ENCODE measurements around the gene CARMIL1. TPM values are rescaled to one million over a fixed set of nuclear protein-coding genes. Genes with fewer than 3 reads are reported as not detected.

Gene CARMIL1
- total RNA-seq, 1 donor from 2014 or later = 19.6 TPM

- Histone ChIP-seq H3K36me3 (no peaks in the 10 kb centered on the region), H3K9me3 (no peaks in the 10 kb centered on the region), H3K27ac (no peak overlapping the region), H3K27me3 (no peaks in the 10 kb centered on the region), H3K4me1 (peaks cover 30% of the 10 kb centered on the region), H3K4me3 (no peak overlapping the region)
- TF ChIP-seq POLR2AphosphoS5 (IDR thresholded peaks at IDR 0.05; ENCODE audit: insufficient read depth in 1 of 2, low read depth in 1 of 2) (no peak), POLR2A (IDR thresholded peaks at IDR 0.05) (no peak), CTCF (IDR thresholded peaks at IDR 0.05) (no peak)
- intact Hi-C loops (cut with DNase I) = no loop called here
- DNase-seq (ENCODE audit: extremely low spot score in 2 of 2) = no peak
These were observed 71.4 kb downstream of the CARMIL1 start for GRCh38 chr6:25350573-25350972.

GRCh38 chr6:25351485-25351884, 72.3 kb downstream of the CARMIL1 start:
- TF ChIP-seq POLR2AphosphoS5 (IDR thresholded peaks at IDR 0.05; ENCODE audit: insufficient read depth in 1 of 2, low read depth in 1 of 2) (no peak), CTCF (IDR thresholded peaks at IDR 0.05) (no peak), POLR2A (IDR thresholded peaks at IDR 0.05) (no peak)
- H3K9me3 ChIP-seq = no peaks in the 10 kb centered on the region
- H3K4me1 ChIP-seq = peaks cover 30% of the 10 kb centered on the region
- no peak overlapping the region for H3K4me3 ChIP-seq
- H3K27me3 ChIP-seq = no peaks in the 10 kb centered on the region
- H3K27ac ChIP-seq = no peak overlapping the region
- DNase-seq (ENCODE audit: extremely low spot score in 2 of 2) = no peak
- intact Hi-C loops (cut with DNase I) = no loop called here
- no peaks in the 10 kb centered on the region for H3K36me3 ChIP-seq

GRCh38 chr6:25352285-25352684, 73.1 kb downstream of the CARMIL1 start:
- H3K4me3 ChIP-seq = no peak overlapping the region
- H3K4me1 ChIP-seq = peaks cover 30% of the 10 kb centered on the region
- H3K27ac ChIP-seq = no peak overlapping the region
- DNase-seq (ENCODE audit: extremely low spot score in 2 of 2) = no peak
- intact Hi-C loops (cut with DNase I) = no loop called here
- no peaks in the 10 kb centered on the region for H3K27me3 ChIP-seq
- no peaks in the 10 kb centered on the region for H3K9me3 ChIP-seq
- H3K36me3 ChIP-seq = no peaks in the 10 kb centered on the region
- TF ChIP-seq POLR2A (IDR thresholded peaks at IDR 0.05) (no peak), CTCF (IDR thresholded peaks at IDR 0.05) (no peak), POLR2AphosphoS5 (IDR thresholded peaks at IDR 0.05; ENCODE audit: insufficient read depth in 1 of 2, low read depth in 1 of 2) (no peak)

GRCh38 chr6:25354078-25354932, 75.1 kb downstream of the CARMIL1 start:
- DNase-seq (ENCODE audit: extremely low spot score in 2 of 2) = no peak
- no peak overlapping the region for H3K27ac ChIP-seq
- H3K36me3 ChIP-seq = no peaks in the 10 kb centered on the region
- H3K27me3 ChIP-seq = no peaks in the 10 kb centered on the region
- intact Hi-C loops (cut with DNase I) = no loop called here
- no peak for TF ChIP-seq CTCF (IDR thresholded peaks at IDR 0.05)
- H3K4me3 ChIP-seq = no peak overlapping the region
- no peaks in the 10 kb centered on the region for H3K9me3 ChIP-seq
- H3K4me1 ChIP-seq = peaks cover 33% of the 10 kb centered on the region

GRCh38 chr6:25359191-25359861, 80.2 kb downstream of the CARMIL1 start:
- H3K4me3 ChIP-seq = peak overlapping the region in 1 of 2 donors; percentile 15
- no peak for DNase-seq (ENCODE audit: extremely low spot score in 2 of 2)
- intact Hi-C loops (cut with DNase I) = no loop called here
- H3K27me3 ChIP-seq = no peaks in the 10 kb centered on the region
- peak overlapping the region; percentile 64 for H3K27ac ChIP-seq
- H3K4me1 ChIP-seq = peaks cover 18% of the 10 kb centered on the region
- no peaks in the 10 kb centered on the region for H3K36me3 ChIP-seq
- no peaks in the 10 kb centered on the region for H3K9me3 ChIP-seq
- TF ChIP-seq POLR2AphosphoS5 (IDR thresholded peaks at IDR 0.05; ENCODE audit: insufficient read depth in 1 of 2, low read depth in 1 of 2) = no peak
- no peak for TF ChIP-seq POLR2A (IDR thresholded peaks at IDR 0.05)
- TF ChIP-seq CTCF (IDR thresholded peaks at IDR 0.05) = no peak
